ENCODE data around the gene RAB28. TPM values are rescaled to one million over a fixed set of nuclear protein-coding genes. Genes with fewer than 3 reads are reported as not detected.

Gene RAB28
- total and polyA plus RNA-seq, 2 of the 8 experiments (the other 6 are each of a cell fraction or from before 2014, with no cell fraction given) = 16.0 to 18.7 TPM

DNA sequence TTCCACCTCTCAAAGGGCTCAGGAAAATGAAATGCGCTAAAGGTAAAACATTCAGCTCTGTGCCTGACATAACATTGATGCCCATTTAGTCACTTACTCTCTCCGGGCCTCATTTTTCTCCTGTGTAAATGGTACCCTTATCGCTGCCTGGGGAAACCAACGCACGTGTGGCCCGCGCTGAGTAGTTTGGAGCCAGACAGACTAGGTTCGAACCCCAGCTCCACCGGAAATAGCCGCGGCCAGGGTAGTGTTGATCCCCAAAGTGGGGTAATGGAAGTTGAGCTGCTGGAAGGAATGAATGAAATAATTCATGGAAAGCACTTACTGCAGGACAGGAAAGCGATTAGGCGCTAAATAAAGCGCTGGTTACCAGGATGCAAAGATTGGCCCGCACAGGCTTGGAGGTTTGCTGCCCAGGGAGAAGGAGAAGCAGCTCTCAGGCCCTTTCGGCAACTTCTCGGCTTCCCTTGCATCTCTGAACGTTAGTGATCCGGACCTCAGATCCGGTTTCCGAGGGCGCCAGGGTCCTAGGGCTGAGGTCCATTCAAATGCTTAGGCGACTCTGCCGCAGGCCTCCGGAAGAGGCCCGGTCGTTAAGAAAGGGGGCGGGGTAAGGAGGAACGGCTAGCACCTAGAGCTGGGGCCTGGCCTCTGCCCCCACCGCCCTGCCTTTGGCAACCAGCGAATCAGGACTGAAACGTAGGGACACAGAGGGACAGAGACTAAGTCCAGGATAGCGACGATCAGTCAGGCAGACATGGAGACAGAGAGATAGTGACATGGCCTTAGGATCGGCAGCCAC, 46.9 kb upstream of the RAB28 start (continued):
- TF ChIP-seq, protein P1, sequence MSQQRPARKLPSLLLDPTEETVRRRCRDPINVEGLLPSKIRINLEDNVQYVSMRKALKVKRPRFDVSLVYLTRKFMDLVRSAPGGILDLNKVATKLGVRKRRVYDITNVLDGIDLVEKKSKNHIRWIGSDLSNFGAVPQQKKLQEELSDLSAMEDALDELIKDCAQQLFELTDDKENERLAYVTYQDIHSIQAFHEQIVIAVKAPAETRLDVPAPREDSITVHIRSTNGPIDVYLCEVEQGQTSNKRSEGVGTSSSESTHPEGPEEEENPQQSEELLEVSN (IDR thresholded peaks at IDR 0.05) = peak; percentile 71
- TF ChIP-seq TBP (IDR thresholded peaks at IDR 0.05; ENCODE audit: low read depth, low read length) (0 out of 2 replicates have a peak, but pooled peaks have one; percentile 28), NANOG (IDR thresholded peaks at IDR 0.05; ENCODE audit: insufficient read depth, low read depth, low read length, poor library complexity, severe bottlenecking) (peak; percentile 37), TCF12 (IDR thresholded peaks at IDR 0.05; ENCODE audit: low read depth, low read length) (peak; percentile 57; the same call in 1 of the 2 replicates)

Measured in H1 (cell line).